Measurements from ENCODE around the gene MAN1C1.

Gene MAN1C1

GRCh38 chr1:25825605-25826004, 209.0 kb downstream of the MAN1C1 start:
- H3K36me3 Mint-ChIP-seq (ENCODE audit: low read depth), result peaks cover 39% of the 10 kb centered on the region
- H3K27me3 Mint-ChIP-seq (ENCODE audit: low read depth), result no peaks in the 10 kb centered on the region
- peaks cover 18% of the 10 kb centered on the region for H3K4me1 Mint-ChIP-seq
- no peak overlapping the region for H3K27ac Mint-ChIP-seq
- H3K4me3 Mint-ChIP-seq, result no peak overlapping the region
- no peaks in the 10 kb centered on the region for H3K9me3 Mint-ChIP-seq
- TF ChIP-seq CTCF (IDR thresholded peaks at IDR 0.05; ENCODE audit: unreplicated experiment in 3 of 3), result no peak

- H3K4me1 Mint-ChIP-seq, result peaks cover 9% of the 10 kb centered on the region
- H3K4me3 Mint-ChIP-seq, result no peak overlapping the region
These were observed 210.0 kb downstream of the MAN1C1 start for GRCh38 chr1:25826571-25826970.

GRCh38 chr1:25828491-25828890, 211.9 kb downstream of the MAN1C1 start:
- no peak for TF ChIP-seq CTCF (IDR thresholded peaks at IDR 0.05; ENCODE audit: unreplicated experiment in 3 of 3)
- Mint-ChIP-seq H3K4me3 (no peak overlapping the region), H3K27me3 (ENCODE audit: low read depth) (no peaks in the 10 kb centered on the region), H3K27ac (no peak overlapping the region), H3K36me3 (ENCODE audit: low read depth) (peaks cover 63% of the 10 kb centered on the region), H3K4me1 (no peaks in the 10 kb centered on the region), H3K9me3 (no peaks in the 10 kb centered on the region)

More at GRCh38 chr1:25826571-25826970, 210.0 kb downstream of the MAN1C1 start:
- no peaks in the 10 kb centered on the region for H3K27me3 Mint-ChIP-seq (ENCODE audit: low read depth)
- TF ChIP-seq CTCF (IDR thresholded peaks at IDR 0.05; ENCODE audit: unreplicated experiment in 3 of 3), result no peak
- H3K9me3 Mint-ChIP-seq, result no peaks in the 10 kb centered on the region
- peaks cover 48% of the 10 kb centered on the region for H3K36me3 Mint-ChIP-seq (ENCODE audit: low read depth)
- H3K27ac Mint-ChIP-seq, result no peak overlapping the region

GRCh38 chr1:25829046-25829445, 212.5 kb downstream of the MAN1C1 start:
- Mint-ChIP-seq H3K4me3 (no peak overlapping the region), H3K27ac (no peak overlapping the region), H3K4me1 (no peaks in the 10 kb centered on the region), H3K27me3 (ENCODE audit: low read depth) (no peaks in the 10 kb centered on the region), H3K9me3 (no peaks in the 10 kb centered on the region), H3K36me3 (ENCODE audit: low read depth) (peaks cover 66% of the 10 kb centered on the region)
- TF ChIP-seq CTCF (IDR thresholded peaks at IDR 0.05; ENCODE audit: unreplicated experiment in 3 of 3), result no peak

GRCh38 chr1:25831569-25832196, 215.1 kb downstream of the MAN1C1 start:
- TF ChIP-seq CTCF (IDR thresholded peaks at IDR 0.05; ENCODE audit: unreplicated experiment in 3 of 3), result no peak
- no peaks in the 10 kb centered on the region for H3K4me1 Mint-ChIP-seq
- H3K9me3 Mint-ChIP-seq, result no peaks in the 10 kb centered on the region
- no peak overlapping the region for H3K4me3 Mint-ChIP-seq
- H3K36me3 Mint-ChIP-seq (ENCODE audit: low read depth), result peaks cover 65% of the 10 kb centered on the region
- no peak overlapping the region for H3K27ac Mint-ChIP-seq
- no peaks in the 10 kb centered on the region for H3K27me3 Mint-ChIP-seq (ENCODE audit: low read depth)

- no peak for TF ChIP-seq CTCF (IDR thresholded peaks at IDR 0.05; ENCODE audit: unreplicated experiment in 3 of 3)
- no peak overlapping the region for H3K4me3 Mint-ChIP-seq
- H3K27me3 Mint-ChIP-seq (ENCODE audit: low read depth), result no peaks in the 10 kb centered on the region
- H3K4me1 Mint-ChIP-seq, result no peaks in the 10 kb centered on the region
- no peaks in the 10 kb centered on the region for H3K9me3 Mint-ChIP-seq
- no peak overlapping the region for H3K27ac Mint-ChIP-seq
- H3K36me3 Mint-ChIP-seq (ENCODE audit: low read depth), result peaks cover 65% of the 10 kb centered on the region
These were observed 215.9 kb downstream of the MAN1C1 start for GRCh38 chr1:25832336-25833037.

Measured in nephron (organoid).